GM19043 (cell line): ENCODE results near the gene CPZ.

Experiments
- ATAC-seq: cut with Tn5 transposase; IDR thresholded peaks from one replicate; pipeline ENCODE4 v1.9.1; 2021; ENCODE audit warnings: low read depth; ENCODE audit not compliant: unreplicated experiment

The CPZ gene

DNA sequence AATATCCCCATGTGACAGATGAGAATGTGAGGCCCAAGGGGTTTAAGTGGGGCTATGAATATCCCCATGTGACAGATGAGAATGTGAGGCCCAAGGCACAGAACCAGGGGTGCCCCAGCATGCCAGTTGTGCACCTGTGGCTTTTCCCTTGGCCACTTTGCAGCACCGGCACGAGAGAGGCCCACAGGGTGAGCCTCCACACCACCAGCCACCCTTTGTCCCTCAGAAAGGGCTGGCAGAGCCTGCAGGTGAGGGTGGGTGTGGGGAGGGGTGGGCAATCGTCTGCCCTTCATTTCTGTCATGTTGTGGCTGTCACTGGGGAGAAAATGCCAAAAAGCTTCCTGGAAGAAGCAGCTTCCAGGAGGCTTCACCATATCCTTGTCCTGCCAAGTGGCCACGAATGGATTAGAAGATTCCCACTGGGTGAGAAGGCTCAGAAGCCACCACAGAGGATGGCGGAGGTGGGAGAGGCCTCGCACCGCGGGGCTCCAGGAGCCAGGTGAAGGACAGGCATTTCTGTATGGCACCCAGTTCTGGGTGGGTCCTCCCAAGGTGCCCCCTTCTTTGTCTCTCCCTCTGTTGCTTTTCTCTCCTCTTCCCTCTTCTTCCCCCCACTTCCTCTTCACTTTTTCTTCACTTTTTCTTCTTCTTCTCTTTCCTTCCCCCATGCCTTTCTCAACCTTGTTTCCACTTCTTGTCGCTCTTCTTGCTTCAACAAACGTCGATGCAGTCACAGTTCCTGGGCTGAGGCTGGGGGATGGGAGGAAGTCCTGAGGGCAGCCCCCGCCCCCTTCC is 12.8 kb upstream of the CPZ start:
- no peak for ATAC-seq

GRCh38 chr4:8580321-8581093 is 12.1 kb upstream of the CPZ start, which contains the start of gene GPR78:
Gene GPR78, plus strand, starts transcription at chr4:8580392. Its CDS starts 591 bp downstream, at chr4:8580983.
- no peak for ATAC-seq

DNA sequence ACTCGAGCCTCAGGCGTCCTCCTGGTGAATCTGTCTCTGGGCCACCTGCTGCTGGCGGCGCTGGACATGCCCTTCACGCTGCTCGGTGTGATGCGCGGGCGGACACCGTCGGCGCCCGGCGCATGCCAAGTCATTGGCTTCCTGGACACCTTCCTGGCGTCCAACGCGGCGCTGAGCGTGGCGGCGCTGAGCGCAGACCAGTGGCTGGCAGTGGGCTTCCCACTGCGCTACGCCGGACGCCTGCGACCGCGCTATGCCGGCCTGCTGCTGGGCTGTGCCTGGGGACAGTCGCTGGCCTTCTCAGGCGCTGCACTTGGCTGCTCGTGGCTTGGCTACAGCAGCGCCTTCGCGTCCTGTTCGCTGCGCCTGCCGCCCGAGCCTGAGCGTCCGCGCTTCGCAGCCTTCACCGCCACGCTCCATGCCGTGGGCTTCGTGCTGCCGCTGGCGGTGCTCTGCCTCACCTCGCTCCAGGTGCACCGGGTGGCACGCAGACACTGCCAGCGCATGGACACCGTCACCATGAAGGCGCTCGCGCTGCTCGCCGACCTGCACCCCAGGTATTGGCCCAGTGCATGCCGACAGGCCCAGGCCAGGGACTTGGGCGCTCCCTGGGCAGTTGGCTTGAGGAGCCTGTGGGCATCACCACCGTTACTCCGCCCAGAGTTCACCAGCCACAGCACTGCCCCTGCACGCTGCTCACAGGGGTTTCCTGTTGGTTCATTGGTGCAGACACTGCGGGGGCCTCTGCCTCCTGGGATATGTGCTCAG is 11.3 kb upstream of the CPZ start:
- no peak for ATAC-seq

DNA sequence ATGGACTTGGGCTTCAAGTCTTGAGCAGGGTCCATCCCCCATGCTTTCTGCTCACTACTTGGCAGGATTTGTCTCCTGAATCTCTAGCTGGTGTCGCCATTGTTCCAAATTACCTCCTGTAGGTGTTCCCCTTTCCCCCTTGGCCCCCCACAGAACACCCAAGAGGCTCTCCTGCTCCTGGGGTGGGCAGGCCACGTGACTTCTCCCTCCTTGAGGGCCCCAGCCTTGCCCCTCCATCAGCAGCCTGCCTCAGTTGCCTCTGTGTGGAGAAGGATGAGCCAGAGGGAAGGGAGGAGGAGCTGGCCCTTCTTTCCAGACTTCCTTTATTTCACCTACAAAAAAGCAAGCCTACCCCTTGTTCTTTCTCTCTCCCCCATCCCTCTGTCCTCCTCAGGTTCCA is 10.5 kb upstream of the CPZ start:
- no peak for ATAC-seq

DNA sequence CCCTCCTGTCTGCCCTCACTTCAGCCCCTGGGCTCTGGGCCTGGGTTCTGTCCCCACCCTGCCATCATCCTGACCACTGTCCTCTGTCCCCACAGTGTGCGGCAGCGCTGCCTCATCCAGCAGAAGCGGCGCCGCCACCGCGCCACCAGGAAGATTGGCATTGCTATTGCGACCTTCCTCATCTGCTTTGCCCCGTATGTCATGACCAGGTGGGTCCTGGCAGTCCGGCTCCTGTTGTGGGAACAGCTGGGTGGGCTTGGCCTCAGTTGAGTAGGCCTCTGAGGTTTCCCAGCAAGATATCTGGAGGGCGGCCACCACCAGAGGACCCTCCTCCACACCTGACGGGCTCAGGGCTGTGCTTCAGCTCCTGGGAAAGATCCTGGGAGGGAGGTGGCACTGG is 10.1 kb upstream of the CPZ start:
- ATAC-seq, result no peak

DNA sequence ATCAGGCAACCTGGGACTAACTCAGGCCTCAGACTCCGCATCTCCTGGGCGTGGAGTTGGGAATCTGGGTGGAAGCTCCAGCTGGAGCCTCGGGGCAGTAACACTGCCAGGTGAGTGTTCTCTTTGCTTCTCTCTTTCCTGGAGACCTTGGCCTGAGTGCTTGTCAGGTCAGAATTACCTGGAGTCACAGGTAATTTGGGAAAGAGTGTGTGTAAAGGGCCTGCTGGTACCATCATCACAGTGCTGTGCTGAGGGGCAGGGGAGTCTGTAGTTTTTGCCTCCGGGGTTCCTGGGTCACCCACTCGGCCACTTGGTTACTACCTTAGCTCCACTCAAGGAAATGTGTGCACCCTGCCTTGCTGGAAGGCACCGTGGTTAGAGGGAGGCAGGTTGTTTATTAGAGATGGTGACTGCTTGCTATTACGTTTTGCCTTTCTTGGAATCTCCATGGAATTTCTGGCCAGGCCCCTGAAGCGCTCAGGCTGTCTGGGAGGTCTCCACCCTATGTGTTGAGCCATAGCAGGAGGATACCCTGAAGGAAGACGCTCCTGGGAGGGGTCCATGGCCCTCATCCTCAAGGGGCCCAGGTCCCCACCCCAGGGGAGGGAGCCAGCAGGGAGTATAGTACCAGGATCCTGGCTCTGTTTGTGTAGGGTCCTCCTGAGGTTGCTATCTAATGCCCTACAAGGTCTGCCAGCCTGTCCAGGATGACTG is 9.5 kb upstream of the CPZ start:
- ATAC-seq, result no peak

DNA sequence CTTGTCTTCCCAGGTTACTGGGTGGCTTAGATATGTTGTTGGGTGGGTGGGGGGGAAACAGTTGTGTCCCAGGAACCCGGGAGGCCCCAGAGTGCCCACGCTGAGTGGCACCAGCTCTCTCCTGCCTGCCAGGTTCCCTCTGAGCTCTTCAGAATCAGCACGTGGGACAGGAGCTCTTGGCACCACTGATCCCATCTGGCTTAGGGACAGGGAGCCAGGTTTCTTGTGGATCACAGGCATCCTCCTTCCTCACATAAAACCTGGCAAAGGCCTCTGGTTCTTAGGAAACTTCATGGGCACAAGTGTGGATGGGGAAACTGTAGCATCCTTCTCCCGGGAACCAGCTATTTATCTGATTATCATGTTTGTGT is 8.9 kb upstream of the CPZ start:
- no peak for ATAC-seq

DNA sequence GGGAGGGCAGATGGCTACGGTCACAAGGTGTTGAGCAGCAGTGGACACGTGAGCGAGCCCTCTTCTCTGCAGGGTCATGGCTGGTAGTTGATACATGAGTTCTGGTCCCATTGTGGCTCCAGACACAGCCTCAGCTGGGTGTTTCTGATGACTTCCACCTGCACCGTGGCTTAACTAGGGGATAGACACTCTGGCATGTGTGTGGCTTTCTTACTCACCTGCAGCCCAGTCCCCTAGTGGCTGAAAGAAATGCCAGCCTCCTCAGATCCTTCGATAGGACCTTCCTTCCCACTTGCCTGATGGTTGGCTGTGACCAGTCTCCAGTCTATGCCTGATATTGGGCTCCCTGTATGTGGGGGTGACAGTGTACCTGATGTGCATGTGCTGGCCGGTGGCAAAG is 7.4 kb upstream of the CPZ start:
- ATAC-seq, result no peak

GRCh38 chr4:8585721-8586212 is 6.8 kb upstream of the CPZ start:
- ATAC-seq, result no peak

DNA sequence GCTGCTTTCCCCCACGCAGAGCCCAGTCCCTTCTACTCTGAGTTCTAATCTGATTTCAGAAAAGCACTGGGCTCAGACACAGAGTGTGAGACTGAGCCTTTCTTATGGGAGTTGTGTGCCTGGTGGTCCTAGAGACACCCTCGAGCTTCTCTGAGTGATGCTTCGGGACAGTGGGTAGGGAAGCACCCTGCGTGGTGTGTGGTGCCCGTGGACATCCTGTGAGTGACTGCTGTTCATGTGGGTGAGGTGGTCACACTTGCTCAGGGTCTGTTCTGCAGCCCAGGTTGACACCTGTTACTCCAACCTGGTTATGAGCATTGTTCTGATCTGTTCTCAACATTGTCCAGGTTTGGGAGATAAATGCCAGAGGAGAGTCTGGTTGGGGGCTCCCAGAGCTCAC is 6.3 kb upstream of the CPZ start:
- ATAC-seq, result no peak

- no peak for ATAC-seq
These were observed 5.7 kb upstream of the CPZ start for GRCh38 chr4:8586671-8587468.

- ATAC-seq, result no peak
These were observed 4.9 kb upstream of the CPZ start for GRCh38 chr4:8587469-8588195.

DNA sequence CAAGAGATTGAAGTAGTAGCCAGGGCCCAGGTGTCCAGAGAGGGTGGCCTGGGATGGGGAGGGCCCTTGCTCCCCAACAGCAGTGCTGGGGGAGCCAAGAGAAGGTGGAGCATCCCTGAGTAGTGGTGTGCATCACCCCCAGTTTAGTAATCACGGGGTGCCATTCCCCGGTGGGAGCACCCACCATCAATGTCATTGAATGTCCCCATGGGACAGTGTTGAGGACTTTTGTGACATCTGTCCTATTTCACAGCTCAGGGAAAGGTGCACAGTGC is 4.4 kb upstream of the CPZ start:
- no peak for ATAC-seq

- no peak for ATAC-seq
These were observed 3.2 kb upstream of the CPZ start for GRCh38 chr4:8589336-8589735.

DNA sequence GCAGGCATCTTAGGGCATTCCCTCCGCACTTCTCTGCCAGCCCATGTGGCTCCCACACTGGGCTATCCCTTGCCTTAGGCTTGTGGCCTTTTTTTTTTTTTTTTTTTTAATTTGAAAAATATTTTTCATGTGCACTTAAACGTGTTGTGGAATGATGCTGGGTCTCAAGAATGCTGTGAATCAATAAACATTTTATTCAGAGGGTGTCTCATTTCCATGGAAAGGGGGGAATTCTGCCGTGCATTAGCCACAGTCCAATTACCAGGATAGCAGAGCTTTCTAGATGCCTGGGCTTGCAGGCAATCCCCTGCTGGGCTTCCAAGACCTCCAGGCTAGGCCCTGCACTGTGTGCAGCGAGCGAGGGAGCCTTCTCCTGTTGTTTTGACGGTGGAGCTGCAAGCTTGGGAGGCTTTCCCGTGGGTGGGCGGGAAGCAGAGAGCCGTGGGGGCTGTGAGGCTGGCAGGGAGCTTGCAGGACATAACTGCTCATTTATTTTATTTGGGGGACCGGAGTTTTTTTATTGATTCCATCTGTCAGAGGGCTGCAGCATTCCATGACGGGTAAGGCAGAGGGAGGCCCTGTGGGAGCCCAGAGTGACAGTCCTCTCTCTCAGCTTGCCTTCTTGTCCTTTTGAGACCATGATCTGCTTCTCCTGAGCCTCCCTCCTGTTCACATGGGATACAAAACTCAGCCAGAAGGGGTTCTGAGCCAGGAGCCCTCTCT is 2.6 kb upstream of the CPZ start:
- ATAC-seq, result no peak

GRCh38 chr4:8590546-8590880 is 2.1 kb upstream of the CPZ start:
- no peak for ATAC-seq

- no peak for ATAC-seq
These were observed 1.5 kb upstream of the CPZ start for GRCh38 chr4:8591114-8591513.

- ATAC-seq, result no peak
These were observed 769 bp upstream of the CPZ start for GRCh38 chr4:8591626-8592365.
